Activated CD8-positive, alpha-beta memory T cell treated with anti-CD3 and anti-CD28 coated beads, Interleukin-2, amount 50 U/mL, for 1 hour (primary cell): Measurements from ENCODE around the gene ARHGEF4.
"Not testable (repeated sequence)": the region's sequence is repeated elsewhere in the genome, so short reads cannot be mapped to it uniquely, and the experiment has no call there.

ENCODE experiments used
- DNase-seq: peaks from one replicate; pipeline ENCODE4 v3.0.0-alpha.2; 2020; ENCODE audit errors: extremely low read depth

The ARHGEF4 gene

GRCh38 chr2:130976591-130977237 lies 140.0 kb downstream of the ARHGEF4 start:
- no peak for DNase-seq

- no peak for DNase-seq
Measured at GRCh38 chr2:130977461-130978050, 140.8 kb downstream of the ARHGEF4 start.

GRCh38 chr2:130981667-130982066 lies 145.0 kb downstream of the ARHGEF4 start:
- no peak for DNase-seq

- DNase-seq: no peak
Measured at GRCh38 chr2:130985206-130985780, 148.6 kb downstream of the ARHGEF4 start.

GRCh38 chr2:130985831-130986649 lies 149.3 kb downstream of the ARHGEF4 start:
- no peak for DNase-seq

GRCh38 chr2:130986890-130987493 lies 150.3 kb downstream of the ARHGEF4 start:
- no peak for DNase-seq

GRCh38 chr2:130987519-130988425 lies 151.1 kb downstream of the ARHGEF4 start:
- DNase-seq: no peak

- DNase-seq: not testable (repeated sequence)
Measured at GRCh38 chr2:130991446-130991845, 154.7 kb downstream of the ARHGEF4 start.

- not testable (repeated sequence) for DNase-seq
Measured at GRCh38 chr2:130992003-130992402, 155.3 kb downstream of the ARHGEF4 start.

- no peak for DNase-seq
Measured at GRCh38 chr2:130996691-130997090, 160.0 kb downstream of the ARHGEF4 start.

GRCh38 chr2:130997198-130997597 lies 160.5 kb downstream of the ARHGEF4 start:
- no peak for DNase-seq

- DNase-seq: no peak
Measured at GRCh38 chr2:130998561-130998960, 161.8 kb downstream of the ARHGEF4 start.

- no peak for DNase-seq
Measured at GRCh38 chr2:131004446-131005209, 167.9 kb downstream of the ARHGEF4 start.

GRCh38 chr2:131005216-131005935 lies 168.7 kb downstream of the ARHGEF4 start:
- DNase-seq: no peak

- no peak for DNase-seq
Measured at GRCh38 chr2:131006561-131006960, 169.8 kb downstream of the ARHGEF4 start.

GRCh38 chr2:131008967-131009366 lies 172.3 kb downstream of the ARHGEF4 start:
- DNase-seq: no peak

GRCh38 chr2:131009713-131010475 lies 173.2 kb downstream of the ARHGEF4 start:
- no peak for DNase-seq

GRCh38 chr2:131010566-131010965 lies 173.9 kb downstream of the ARHGEF4 start:
- no peak for DNase-seq

- DNase-seq: no peak
Measured at GRCh38 chr2:131011486-131011885, 174.8 kb downstream of the ARHGEF4 start.
